ENCODE measurements around the gene C3orf70.
A peak's percentile ranks its signal among the peaks of the same experiment; 100 is the strongest.

Gene C3orf70

DNA sequence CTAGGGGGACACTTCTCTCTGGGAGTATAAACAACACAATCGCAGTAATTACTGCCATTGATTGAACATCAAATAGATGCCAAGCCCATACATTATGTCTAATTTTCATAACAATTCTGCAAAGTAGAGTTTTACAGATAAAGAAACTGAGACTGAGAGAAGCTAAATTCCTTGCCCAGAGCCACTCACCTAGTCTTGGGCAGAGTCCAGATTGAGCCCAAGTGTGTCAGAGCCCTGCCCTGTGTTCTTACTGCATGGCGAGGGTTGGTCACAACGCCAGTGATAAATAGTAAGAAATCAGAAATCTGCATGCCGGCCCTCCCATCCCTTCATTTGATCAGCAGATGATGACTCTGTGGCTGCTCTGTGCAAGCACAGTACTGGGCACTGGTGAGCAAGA lies 106.3 kb downstream of the C3orf70 start:
- no peak for DNase-seq

- no peak for DNase-seq
Observed at GRCh38 chr3:185046164-185046515, 106.7 kb downstream of the C3orf70 start.

DNA sequence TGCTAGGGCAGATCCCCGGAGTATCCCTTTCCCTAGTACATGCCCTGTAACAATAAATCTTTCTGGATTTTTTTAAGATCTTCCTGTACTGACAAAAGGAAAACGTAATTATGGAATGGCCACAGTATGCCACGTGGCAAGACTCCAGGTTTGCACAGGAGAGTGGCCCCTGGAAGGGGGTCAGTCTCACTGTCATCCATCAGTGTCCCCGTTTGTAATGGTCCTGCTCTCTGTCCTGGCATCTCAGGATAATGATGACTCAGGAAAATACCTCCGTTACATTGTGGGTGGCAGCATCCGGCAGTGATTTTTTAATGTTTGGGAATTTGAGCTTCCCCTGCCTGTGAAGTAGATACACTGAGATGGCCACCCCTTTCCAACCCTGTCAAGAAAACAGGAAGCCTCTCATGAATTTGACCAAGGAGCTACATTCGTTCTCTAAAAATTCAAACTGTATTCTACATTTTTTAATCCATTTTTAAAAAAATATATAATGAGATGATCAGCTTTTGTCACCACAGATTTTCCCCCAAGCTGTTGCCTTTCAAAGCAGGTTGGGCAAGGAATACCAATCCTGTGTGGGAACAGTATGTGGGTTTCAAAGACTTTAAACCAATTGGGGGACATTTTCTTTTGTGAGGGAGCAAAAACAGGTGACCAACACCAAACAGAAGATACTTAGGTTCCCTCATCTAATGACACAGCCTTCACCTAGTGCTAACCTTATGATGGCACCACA lies 110.4 kb downstream of the C3orf70 start:
- no peak for DNase-seq

DNA sequence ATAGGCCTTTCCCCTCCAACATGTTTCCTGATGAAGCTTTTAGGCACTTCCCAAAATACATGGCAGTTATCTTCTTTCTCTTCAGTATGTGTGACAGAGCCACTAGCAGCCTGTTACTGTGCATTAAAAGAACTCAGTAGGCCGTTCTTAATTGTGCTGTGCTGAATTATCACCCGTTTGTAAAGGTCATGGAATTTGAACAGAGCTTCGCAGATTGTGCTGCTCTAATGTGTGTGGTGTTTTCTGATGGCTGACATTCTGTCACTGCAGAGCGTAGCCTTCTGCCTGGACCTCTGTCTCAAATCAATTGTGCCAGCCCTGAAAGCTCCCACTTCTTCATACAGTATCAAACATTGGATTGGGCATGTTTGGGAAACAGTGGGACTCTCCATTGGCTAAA lies 111.3 kb downstream of the C3orf70 start:
- DNase-seq: no peak

DNA sequence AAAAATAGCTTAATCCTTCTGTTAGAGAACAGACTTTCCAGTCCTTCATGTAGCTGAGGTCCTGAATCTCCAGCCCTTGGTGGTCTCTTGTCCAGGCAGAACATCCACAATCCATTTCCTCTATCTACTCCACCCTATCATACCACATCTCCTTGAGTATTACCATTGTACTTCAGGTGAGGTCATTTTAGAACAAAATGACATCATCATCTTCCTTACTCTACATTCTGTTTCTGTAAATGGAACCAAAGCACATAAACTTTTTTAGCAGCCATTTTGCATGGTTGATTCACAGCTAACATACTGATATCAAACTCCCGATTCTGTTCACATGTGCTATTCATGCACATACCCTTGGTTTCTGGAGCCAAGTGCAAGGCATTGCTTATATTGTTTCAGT lies 112.4 kb downstream of the C3orf70 start:
- DNase-seq: no peak

GRCh38 chr3:185037801-185038200 lies 115.1 kb downstream of the C3orf70 start:
- DNase-seq: no peak

GRCh38 chr3:185030951-185031350 lies 121.9 kb downstream of the C3orf70 start:
- DNase-seq: no peak

GRCh38 chr3:185030399-185030798 lies 122.5 kb downstream of the C3orf70 start:
- no peak for DNase-seq

GRCh38 chr3:185029086-185029485 lies 123.8 kb downstream of the C3orf70 start:
- peak in 1 of 2 experiments; percentile 27 for DNase-seq

- no peak for DNase-seq
Observed at GRCh38 chr3:185028121-185028520, 124.7 kb downstream of the C3orf70 start.

All from NCI-H446 (cell line).